Osteoblast (primary cell): ENCODE measurements around the gene PZP. TPM values are rescaled to one million over a fixed set of nuclear protein-coding genes. Genes with fewer than 3 reads are reported as not detected.

Experiments
- DNase-seq: peaks from one replicate; pipeline ENCODE4 v3.0.0; 2011; ENCODE audit warnings: low spot score, mixed read lengths; ENCODE audit not compliant: insufficient read length; ENCODE audit errors: missing footprints
- H2AFZ ChIP-seq: 2 replicates; pipeline ENCODE4 v1.6.0; 2011; ENCODE audit warnings: mild to moderate bottlenecking, low read length
- H3K27ac ChIP-seq: 2 replicates; pipeline ENCODE4 v1.5.1; 2011; ENCODE audit warnings: mild to moderate bottlenecking, low read depth, low read length, moderate library complexity
- H3K27me3 ChIP-seq: 2 replicates; pipeline ENCODE4 v1.6.0; 2012; ENCODE audit warnings: mild to moderate bottlenecking, control low read depth, inconsistent platforms, low read length, moderate library complexity; ENCODE audit not compliant: insufficient read depth
- H3K36me3 ChIP-seq: 2 replicates; pipeline ENCODE4 v1.5.1; 2011; ENCODE audit warnings: mild to moderate bottlenecking, low read length, control low read depth, moderate library complexity; ENCODE audit not compliant: insufficient read depth
- H3K4me1 ChIP-seq: 2 replicates; pipeline ENCODE4 v1.5.1; 2011; ENCODE audit warnings: mild to moderate bottlenecking, low read length, control low read depth, moderate library complexity; ENCODE audit not compliant: insufficient read depth
- H3K4me2 ChIP-seq: 2 replicates; pipeline ENCODE4 v1.6.0; 2011; ENCODE audit warnings: mild to moderate bottlenecking, low read length; ENCODE audit not compliant: insufficient read depth
- H3K4me3 ChIP-seq: fragments of 200-600 bp; sonication (generic); 3 replicates; pipeline ENCODE4 v1.5.1; 2012; ENCODE audit warnings: mild to moderate bottlenecking, low read length, inconsistent platforms; ENCODE audit not compliant: insufficient read depth
- H3K79me2 ChIP-seq: 2 replicates; pipeline ENCODE4 v1.6.0; 2012; ENCODE audit warnings: mild to moderate bottlenecking, low read length, control low read depth, inconsistent platforms; ENCODE audit not compliant: insufficient read depth
- H3K9me3 ChIP-seq: 2 replicates; pipeline ENCODE4 v1.5.1; 2011; ENCODE audit warnings: low read depth, low read length, control low read depth
- H4K20me1 ChIP-seq: 2 replicates; pipeline ENCODE4 v1.6.0; 2012; ENCODE audit warnings: mild to moderate bottlenecking, low read length, control low read depth; ENCODE audit not compliant: insufficient read depth
- CTCF ChIP-seq: IDR thresholded peaks from 2 replicates; pipeline ENCODE4 v1.5.1; 2011; ENCODE audit warnings: mild to moderate bottlenecking, low read depth, low read length, moderate library complexity; ENCODE audit errors: extremely low read depth
- total RNA-seq: library from RNA; depleted of rRNA; stranded (reverse); fragments of >200 nt; gene quantifications from 2 replicates; pipeline ENCODE4 v1.2.3, GENCODE V29; 2012

Gene PZP
- total RNA-seq, 1 donor = not detected

- Histone ChIP-seq H3K36me3 (no peaks in the 10 kb centered on the region), H3K4me2 (peak overlapping the region; percentile 28), H3K79me2 (no peaks in the 10 kb centered on the region), H3K9me3 (no peaks in the 10 kb centered on the region), H3K27me3 (no peaks in the 10 kb centered on the region), H4K20me1 (no peaks in the 10 kb centered on the region), H3K4me3 (no peak overlapping the region), H3K4me1 (no peaks in the 10 kb centered on the region), H3K27ac (no peak overlapping the region), H2AFZ (no peak overlapping the region)
- no peak for TF ChIP-seq CTCF
- no peak for DNase-seq
Measured at GRCh38 chr12:9123781-9124382, 84.3 kb downstream of the PZP start.

GRCh38 chr12:9122091-9122609 lies 86.0 kb downstream of the PZP start:
- Histone ChIP-seq H3K79me2 (no peaks in the 10 kb centered on the region), H3K36me3 (no peaks in the 10 kb centered on the region), H3K4me1 (no peaks in the 10 kb centered on the region), H3K27ac (no peak overlapping the region), H3K4me3 (no peak overlapping the region), H3K4me2 (no peak overlapping the region), H3K9me3 (no peaks in the 10 kb centered on the region), H3K27me3 (no peaks in the 10 kb centered on the region), H2AFZ (no peak overlapping the region), H4K20me1 (no peaks in the 10 kb centered on the region)
- TF ChIP-seq CTCF = no peak
- DNase-seq = no peak

- Histone ChIP-seq H3K4me3 (no peak overlapping the region), H3K79me2 (no peaks in the 10 kb centered on the region), H2AFZ (no peak overlapping the region), H4K20me1 (no peaks in the 10 kb centered on the region), H3K9me3 (no peaks in the 10 kb centered on the region), H3K4me2 (no peak overlapping the region), H3K4me1 (no peaks in the 10 kb centered on the region), H3K27ac (no peak overlapping the region), H3K36me3 (no peaks in the 10 kb centered on the region), H3K27me3 (no peaks in the 10 kb centered on the region)
- no peak for TF ChIP-seq CTCF
- DNase-seq = no peak
Measured at GRCh38 chr12:9120487-9121184, 87.6 kb downstream of the PZP start.

GRCh38 chr12:9118158-9118557 lies 90.0 kb downstream of the PZP start:
- H3K79me2 ChIP-seq = no peaks in the 10 kb centered on the region
- no peaks in the 10 kb centered on the region for H3K36me3 ChIP-seq
- no peaks in the 10 kb centered on the region for H3K9me3 ChIP-seq
- H3K4me2 ChIP-seq = no peak overlapping the region
- no peak overlapping the region for H3K4me3 ChIP-seq
- no peak overlapping the region for H2AFZ ChIP-seq
- no peaks in the 10 kb centered on the region for H3K4me1 ChIP-seq
- TF ChIP-seq CTCF = no peak
- H3K27me3 ChIP-seq = no peaks in the 10 kb centered on the region
- no peaks in the 10 kb centered on the region for H4K20me1 ChIP-seq
- DNase-seq = no peak
- no peak overlapping the region for H3K27ac ChIP-seq
